SK-N-DZ (cell line): Measurements from ENCODE around the gene NEFH.

Experiments used
- DNase-seq: peaks from one replicate; pipeline ENCODE4 v3.0.0-alpha.2; 2015; ENCODE audit warnings: low spot score

The NEFH gene

GRCh38 chr22:29493636-29494035, 13.6 kb downstream of the NEFH start:
- no peak for DNase-seq

- DNase-seq: no peak
Observed at GRCh38 chr22:29499852-29500251, 19.8 kb downstream of the NEFH start.

- DNase-seq: no peak
Observed at GRCh38 chr22:29503811-29504372, 23.9 kb downstream of the NEFH start.

- DNase-seq: no peak
Observed at GRCh38 chr22:29509298-29509697, 29.3 kb downstream of the NEFH start.

GRCh38 chr22:29509815-29510214, 29.8 kb downstream of the NEFH start:
- DNase-seq: no peak

GRCh38 chr22:29510542-29510941, 30.5 kb downstream of the NEFH start:
- no peak for DNase-seq

- no peak for DNase-seq
Observed at GRCh38 chr22:29511126-29511862, 31.3 kb downstream of the NEFH start.

GRCh38 chr22:29512031-29512430, 32.0 kb downstream of the NEFH start:
- no peak for DNase-seq

GRCh38 chr22:29517215-29517908, 37.3 kb downstream of the NEFH start:
- DNase-seq: no peak

- DNase-seq: no peak
Observed at GRCh38 chr22:29518427-29518826, 38.4 kb downstream of the NEFH start.

- DNase-seq: no peak
Observed at GRCh38 chr22:29519996-29520395, 40.0 kb downstream of the NEFH start.

- no peak for DNase-seq
Observed at GRCh38 chr22:29520851-29521250, 40.8 kb downstream of the NEFH start.

- DNase-seq: no peak
Observed at GRCh38 chr22:29521526-29521925, 41.5 kb downstream of the NEFH start.

GRCh38 chr22:29523761-29524160, 43.7 kb downstream of the NEFH start:
- DNase-seq: no peak

GRCh38 chr22:29524442-29525191, 44.6 kb downstream of the NEFH start:
- peak; percentile 18 for DNase-seq

- no peak for DNase-seq
Observed at GRCh38 chr22:29528144-29528543, 48.1 kb downstream of the NEFH start.

GRCh38 chr22:29530716-29531115, 50.7 kb downstream of the NEFH start:
- DNase-seq: no peak

GRCh38 chr22:29531419-29531818, 51.4 kb downstream of the NEFH start:
- no peak for DNase-seq

GRCh38 chr22:29536411-29536810, 56.4 kb downstream of the NEFH start:
- DNase-seq: no peak

GRCh38 chr22:29539105-29539504, 59.1 kb downstream of the NEFH start:
- no peak for DNase-seq
